HL-60 (cell line): Measurements from ENCODE around the gene ENPP5.
A peak's percentile ranks its signal among the peaks of the same experiment; 100 is the strongest.

Experiments
- DNase-seq, 2 experiments: peaks; one replicate each; pipeline ENCODE4 v3.0.0-alpha.2; 2010 to 2020; ENCODE audit warnings: low read depth in 1 of 2, low spot score in 1 of 2
- H3K27ac ChIP-seq: fragments of 250-450 bp; sonication (Bioruptor Pico); replicated peaks from 2 replicates; pipeline ENCODE4 v1.5.1; 2020; ENCODE audit warnings: mild to moderate bottlenecking, moderate library complexity
- H3K27me3 ChIP-seq: fragments of 250-450 bp; sonication (Bioruptor Pico); 2 replicates; pipeline ENCODE4 v1.5.1; 2021; ENCODE audit warnings: mild to moderate bottlenecking, moderate library complexity; ENCODE audit not compliant: insufficient read depth, poor library complexity, severe bottlenecking
- H3K4me3 ChIP-seq: replicated peaks from 2 replicates; pipeline ENCODE4 v1.5.1; 2011; ENCODE audit warnings: mild to moderate bottlenecking, control low read depth, low read length; ENCODE audit not compliant: insufficient read depth
- CTCF ChIP-seq: IDR thresholded peaks from one replicate; pipeline ENCODE4 v1.5.1; 2011; ENCODE audit warnings: low read length, control low read depth, inconsistent platforms; ENCODE audit not compliant: insufficient read depth
- GABPA ChIP-seq: IDR thresholded peaks from 2 replicates; pipeline ENCODE4 v1.6.1; 2012; ENCODE audit warnings: low read depth
- POLR2AphosphoS5 ChIP-seq: IDR thresholded peaks from 2 replicates; pipeline ENCODE4 v1.6.1; 2012; ENCODE audit warnings: low read depth
- SPI1 ChIP-seq: IDR thresholded peaks from 2 replicates; pipeline ENCODE4 v1.6.1; 2012; ENCODE audit warnings: low read depth, mild to moderate bottlenecking, borderline replicate concordance
- TF ChIP-seq, protein P1 (sequence below): IDR thresholded peaks from 2 replicates; pipeline ENCODE4 v1.6.1; 2012; ENCODE audit warnings: low read depth; ENCODE audit not compliant: insufficient replicate concordance

The ENPP5 gene

DNA sequence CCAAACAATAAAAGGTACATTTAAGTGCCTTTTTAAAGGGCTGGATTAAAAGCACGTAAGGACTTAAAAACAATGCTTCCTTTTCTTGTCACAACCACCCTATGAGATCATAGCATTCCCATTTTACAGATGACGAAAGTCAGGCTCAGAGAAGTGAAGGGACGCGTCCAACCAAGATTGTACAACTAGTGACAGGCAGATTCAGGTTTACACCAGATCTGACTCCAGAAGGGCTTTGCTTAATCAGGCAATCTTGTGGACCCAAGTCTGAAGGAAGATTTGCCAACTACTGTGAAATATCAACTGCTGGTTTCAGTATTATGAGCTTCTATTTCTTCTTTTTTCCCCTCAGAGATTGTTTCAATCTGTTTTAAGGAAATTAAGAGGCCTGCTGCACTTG, 40.1 kb downstream of the ENPP5 start:
- peak overlapping the region; percentile 58; the same call in 1 of the 2 replicates for H3K27ac ChIP-seq
- no peaks in the 10 kb centered on the region for H3K27me3 ChIP-seq
- H3K4me3 ChIP-seq, result no peak overlapping the region
- TF ChIP-seq POLR2AphosphoS5 (no peak), SPI1 (no peak), CTCF (no peak), GABPA (no peak)
- TF ChIP-seq, protein P1, sequence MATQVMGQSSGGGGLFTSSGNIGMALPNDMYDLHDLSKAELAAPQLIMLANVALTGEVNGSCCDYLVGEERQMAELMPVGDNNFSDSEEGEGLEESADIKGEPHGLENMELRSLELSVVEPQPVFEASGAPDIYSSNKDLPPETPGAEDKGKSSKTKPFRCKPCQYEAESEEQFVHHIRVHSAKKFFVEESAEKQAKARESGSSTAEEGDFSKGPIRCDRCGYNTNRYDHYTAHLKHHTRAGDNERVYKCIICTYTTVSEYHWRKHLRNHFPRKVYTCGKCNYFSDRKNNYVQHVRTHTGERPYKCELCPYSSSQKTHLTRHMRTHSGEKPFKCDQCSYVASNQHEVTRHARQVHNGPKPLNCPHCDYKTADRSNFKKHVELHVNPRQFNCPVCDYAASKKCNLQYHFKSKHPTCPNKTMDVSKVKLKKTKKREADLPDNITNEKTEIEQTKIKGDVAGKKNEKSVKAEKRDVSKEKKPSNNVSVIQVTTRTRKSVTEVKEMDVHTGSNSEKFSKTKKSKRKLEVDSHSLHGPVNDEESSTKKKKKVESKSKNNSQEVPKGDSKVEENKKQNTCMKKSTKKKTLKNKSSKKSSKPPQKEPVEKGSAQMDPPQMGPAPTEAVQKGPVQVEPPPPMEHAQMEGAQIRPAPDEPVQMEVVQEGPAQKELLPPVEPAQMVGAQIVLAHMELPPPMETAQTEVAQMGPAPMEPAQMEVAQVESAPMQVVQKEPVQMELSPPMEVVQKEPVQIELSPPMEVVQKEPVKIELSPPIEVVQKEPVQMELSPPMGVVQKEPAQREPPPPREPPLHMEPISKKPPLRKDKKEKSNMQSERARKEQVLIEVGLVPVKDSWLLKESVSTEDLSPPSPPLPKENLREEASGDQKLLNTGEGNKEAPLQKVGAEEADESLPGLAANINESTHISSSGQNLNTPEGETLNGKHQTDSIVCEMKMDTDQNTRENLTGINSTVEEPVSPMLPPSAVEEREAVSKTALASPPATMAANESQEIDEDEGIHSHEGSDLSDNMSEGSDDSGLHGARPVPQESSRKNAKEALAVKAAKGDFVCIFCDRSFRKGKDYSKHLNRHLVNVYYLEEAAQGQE, result no peak
- DNase-seq, result peak in 1 of 2 experiments; percentile 49

DNA sequence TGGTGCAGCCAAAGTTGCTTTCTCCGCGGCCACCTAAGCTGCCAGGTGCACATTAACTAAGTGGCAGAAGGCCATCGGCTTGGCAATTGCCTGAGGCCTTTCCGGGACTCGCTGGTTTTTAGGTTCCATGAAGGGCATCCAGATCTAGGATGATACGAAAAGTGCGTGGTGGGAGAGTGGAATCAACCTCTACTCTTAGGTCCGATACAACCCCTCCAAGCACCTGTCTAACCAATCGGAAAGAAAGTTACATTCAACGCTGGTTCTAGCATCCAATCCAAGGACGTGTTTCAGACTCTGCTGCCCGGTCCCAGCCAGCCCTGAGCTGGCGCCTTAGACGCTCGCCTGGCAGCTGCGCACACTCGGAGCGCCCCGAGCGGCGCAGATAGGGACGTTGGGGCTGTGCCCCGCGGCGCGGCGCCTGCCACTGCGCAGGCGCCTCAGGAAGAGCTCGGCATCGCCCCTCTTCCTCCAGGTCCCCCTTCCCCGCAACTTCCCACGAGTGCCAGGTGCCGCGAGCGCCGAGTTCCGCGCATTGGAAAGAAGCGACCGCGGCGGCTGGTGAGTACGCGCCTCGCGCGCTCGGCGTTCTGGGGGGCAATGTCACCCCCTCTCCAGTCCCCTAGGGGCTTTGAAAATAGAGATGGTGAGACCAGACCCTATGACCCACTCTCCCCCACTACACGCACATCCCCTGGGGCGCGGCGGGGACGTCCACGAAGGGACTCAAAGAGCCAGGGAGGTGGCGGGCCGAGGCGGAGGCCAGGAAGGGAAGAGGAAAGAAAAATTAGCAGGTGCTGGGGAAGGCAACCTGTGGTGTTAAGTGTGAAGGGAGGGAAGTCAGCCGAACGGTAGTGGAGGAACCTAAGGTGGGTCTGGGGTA, 40.9 kb downstream of the ENPP5 start, which contains the start of gene ENPP4:
Gene ENPP4 (plus strand): TSS at position 361 of the 883 bp plus-strand sequence. CDS start 9,595 bp downstream, outside the sequence.
- Histone ChIP-seq H3K27ac (peak within 1 kb of the TSS; percentile 58), H3K4me3 (peak within 1 kb of the TSS; percentile 66), H3K27me3 (no peaks in the 10 kb centered on the region)
- peak; percentile 1; the same call in 1 of the 2 replicates for TF ChIP-seq SPI1
- TF ChIP-seq CTCF, result no peak
- TF ChIP-seq, protein P1, result no peak
- peak; percentile 47; the same call in 1 of the 2 replicates for TF ChIP-seq GABPA
- TF ChIP-seq POLR2AphosphoS5, result no peak
- DNase-seq, result peak; percentile 43 to 86

DNA sequence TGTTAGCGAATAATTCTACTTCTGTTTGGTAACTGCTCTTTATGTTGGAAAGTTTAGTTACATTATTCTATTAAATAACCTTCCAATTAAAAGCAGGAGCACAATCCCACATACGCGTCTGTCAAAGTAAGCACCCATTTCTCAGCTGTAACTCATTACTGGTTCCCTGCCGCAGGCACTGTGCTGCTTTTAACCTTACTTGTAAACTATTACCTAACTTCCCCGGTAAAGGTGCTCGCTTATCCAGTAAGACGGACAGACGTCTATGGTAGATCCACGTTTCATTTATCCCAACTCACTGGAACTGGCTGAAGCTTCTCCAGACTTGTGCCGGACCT, 41.5 kb downstream of the ENPP5 start:
- Histone ChIP-seq H3K27me3 (no peaks in the 10 kb centered on the region), H3K27ac (no peak overlapping the region), H3K4me3 (peak overlapping the region; percentile 66)
- TF ChIP-seq CTCF (no peak), SPI1 (no peak), GABPA (no peak), POLR2AphosphoS5 (no peak)
- TF ChIP-seq, protein P1, result no peak
- DNase-seq, result no peak
